ENCODE data around the gene SNX18.

GRCh38 chr5:54491326-54491725 lies 26.2 kb upstream of the SNX18 start:
- TF ChIP-seq CTCF (IDR thresholded peaks at IDR 0.05) (no peak), POLR2AphosphoS5 (IDR thresholded peaks at IDR 0.05; ENCODE audit: insufficient read depth in 1 of 2, low read depth in 1 of 2) (no peak), POLR2A (IDR thresholded peaks at IDR 0.05) (no peak)

All from vagina (tissue), 2 donors.